Fibroblast of gingiva (primary cell): Measurements from ENCODE around the gene DDX49.
"Not testable (repeated sequence)": the region's sequence is repeated elsewhere in the genome, so short reads cannot be mapped to it uniquely, and the experiment has no call there.

Source experiments
- DNase-seq: peaks from one replicate; pipeline ENCODE4 v3.0.0-alpha.2; 2011; ENCODE audit warnings: low read depth

The DDX49 gene

GRCh38 chr19:18910801-18911436 is 8.6 kb upstream of the DDX49 start:
- no peak for DNase-seq

- DNase-seq = no peak
Measured at GRCh38 chr19:18912933-18913332, 6.6 kb upstream of the DDX49 start.

- no peak for DNase-seq
Measured at GRCh38 chr19:18913466-18913865, 6.0 kb upstream of the DDX49 start.

GRCh38 chr19:18915639-18916038 is 3.9 kb upstream of the DDX49 start:
- peak; percentile 51 for DNase-seq

GRCh38 chr19:18917593-18917992 is 1.9 kb upstream of the DDX49 start:
- not testable (repeated sequence) for DNase-seq

- DNase-seq = no peak
Measured at GRCh38 chr19:18919900-18920214, 342 bp downstream of the DDX49 start.

- DNase-seq = no peak
Measured at GRCh38 chr19:18920400-18920799, 885 bp downstream of the DDX49 start.

- no peak for DNase-seq
Measured at GRCh38 chr19:18921593-18921992, 2.1 kb downstream of the DDX49 start.

- no peak for DNase-seq
Measured at GRCh38 chr19:18922228-18922985, 2.9 kb downstream of the DDX49 start.

GRCh38 chr19:18924684-18925213 is 5.2 kb downstream of the DDX49 start:
- DNase-seq = no peak

- no peak for DNase-seq
Measured at GRCh38 chr19:18928018-18928805, 8.7 kb downstream of the DDX49 start.

GRCh38 chr19:18929311-18929710 is 9.8 kb downstream of the DDX49 start:
- no peak for DNase-seq

GRCh38 chr19:18931316-18932162 is 12.0 kb downstream of the DDX49 start:
- no peak for DNase-seq

- peak; percentile 67 for DNase-seq
Measured at GRCh38 chr19:18932216-18932841, 12.8 kb downstream of the DDX49 start.

- no peak for DNase-seq
Measured at GRCh38 chr19:18933297-18933696, 13.8 kb downstream of the DDX49 start.

- DNase-seq = no peak
Measured at GRCh38 chr19:18939163-18939562, 19.6 kb downstream of the DDX49 start.

GRCh38 chr19:18939922-18940768 is 20.6 kb downstream of the DDX49 start:
- DNase-seq = peak; percentile 69

- peak; percentile 44 for DNase-seq
Measured at GRCh38 chr19:18940769-18941627, 21.5 kb downstream of the DDX49 start, which contains the start of gene HOMER3. Gene HOMER3 (minus strand): TSS chr19:18941217. CDS start chr19:18938982, 2,235 bp downstream.

GRCh38 chr19:18941628-18942354 is 22.3 kb downstream of the DDX49 start:
- DNase-seq = no peak
